NCI-H524 treated with DMSO at 0.1 percent for 48 hours (cell line): ENCODE results near the gene SPATA31A3.
"Not testable (repeated sequence)": the region's sequence is repeated elsewhere in the genome, so short reads cannot be mapped to it uniquely, and the experiment has no call there.

Source experiments
- DNase-seq: peaks from one replicate; lab custom pipeline; 2025; lab: John Stamatoyannopoulos, UW

SPATA31A3 gene

GRCh38 chr9:66992450-66992849 lies at the start of gene SPATA31A3:
Gene SPATA31A3, minus strand, starts transcription at chr9:66992550. Its CDS starts 29 bp downstream, at chr9:66992521.
- DNase-seq: not testable (repeated sequence)

- not testable (repeated sequence) for DNase-seq
Measured at GRCh38 chr9:66952576-66952975, 39.8 kb downstream of the SPATA31A3 start.

- not testable (repeated sequence) for DNase-seq
Measured at GRCh38 chr9:66942400-66943155, 49.8 kb downstream of the SPATA31A3 start.

GRCh38 chr9:66939878-66940830 lies 52.2 kb downstream of the SPATA31A3 start:
- not testable (repeated sequence) for DNase-seq

- not testable (repeated sequence) for DNase-seq
Measured at GRCh38 chr9:66938322-66938721, 54.0 kb downstream of the SPATA31A3 start.

- not testable (repeated sequence) for DNase-seq
Measured at GRCh38 chr9:66937662-66938061, 54.7 kb downstream of the SPATA31A3 start.
